ENCODE measurements around the gene PM20D2.
A peak's percentile ranks its signal among the peaks of the same experiment; 100 is the strongest.

PM20D2 gene

GRCh38 chr6:89145091-89145955, 532 bp upstream of the PM20D2 start:
- DNase-seq = peak; percentile 56

- peak; percentile 16 for DNase-seq
These were observed 1.2 kb downstream of the PM20D2 start for GRCh38 chr6:89146718-89147700.

GRCh38 chr6:89148016-89148750, 2.3 kb downstream of the PM20D2 start:
- DNase-seq = no peak

- DNase-seq = no peak
These were observed 8.3 kb downstream of the PM20D2 start for GRCh38 chr6:89154131-89154530.

GRCh38 chr6:89160331-89161092, 14.7 kb downstream of the PM20D2 start:
- DNase-seq = no peak

GRCh38 chr6:89161326-89162046, 15.6 kb downstream of the PM20D2 start:
- DNase-seq = no peak

- DNase-seq = no peak
These were observed 16.2 kb downstream of the PM20D2 start for GRCh38 chr6:89162047-89162371.

- no peak for DNase-seq
These were observed 26.3 kb downstream of the PM20D2 start for GRCh38 chr6:89172131-89172530.

GRCh38 chr6:89173634-89174033, 27.8 kb downstream of the PM20D2 start:
- DNase-seq = no peak

GRCh38 chr6:89180112-89180511, 34.3 kb downstream of the PM20D2 start:
- no peak for DNase-seq

GRCh38 chr6:89180971-89181370, 35.1 kb downstream of the PM20D2 start:
- no peak for DNase-seq

GRCh38 chr6:89183294-89183693, 37.4 kb downstream of the PM20D2 start:
- no peak for DNase-seq

- no peak for DNase-seq
These were observed 38.5 kb downstream of the PM20D2 start for GRCh38 chr6:89184344-89184743.

- no peak for DNase-seq
These were observed 40.9 kb downstream of the PM20D2 start for GRCh38 chr6:89186762-89187161.

GRCh38 chr6:89187504-89187903, 41.6 kb downstream of the PM20D2 start:
- no peak for DNase-seq

GRCh38 chr6:89190741-89191140, 44.9 kb downstream of the PM20D2 start:
- DNase-seq = no peak

GRCh38 chr6:89194559-89194958, 48.7 kb downstream of the PM20D2 start:
- no peak for DNase-seq

GRCh38 chr6:89197141-89197540, 51.3 kb downstream of the PM20D2 start:
- DNase-seq = no peak

GRCh38 chr6:89198235-89198634, 52.4 kb downstream of the PM20D2 start:
- no peak for DNase-seq

GRCh38 chr6:89199579-89199978, 53.7 kb downstream of the PM20D2 start:
- no peak for DNase-seq

GRCh38 chr6:89200706-89201215, 54.9 kb downstream of the PM20D2 start:
- DNase-seq = no peak

Data from inflammatory macrophage treated with lipopolysaccharide for 4 hours (primary cell).